GM12864 (cell line): ENCODE results near the gene MFRP.

Experiments used
- DNase-seq: peaks from one replicate; pipeline ENCODE4 v3.0.0-alpha.2; 2011; ENCODE audit warnings: low read depth
- H3K4me3 ChIP-seq: 2 replicates; pipeline ENCODE4 v1.5.1; 2011; ENCODE audit warnings: mild to moderate bottlenecking, low read depth, low read length, control low read depth
- TF ChIP-seq, protein P1 (sequence below): IDR thresholded peaks from 2 replicates; pipeline ENCODE4 v1.5.1; 2011; ENCODE audit warnings: low read depth, mild to moderate bottlenecking, moderate library complexity, low read length, control low read depth, inconsistent platforms; ENCODE audit errors: missing control alignments

Gene MFRP

GRCh38 chr11:119355091-119355843 lies 8.8 kb upstream of the MFRP start:
- TF ChIP-seq, protein P1, sequence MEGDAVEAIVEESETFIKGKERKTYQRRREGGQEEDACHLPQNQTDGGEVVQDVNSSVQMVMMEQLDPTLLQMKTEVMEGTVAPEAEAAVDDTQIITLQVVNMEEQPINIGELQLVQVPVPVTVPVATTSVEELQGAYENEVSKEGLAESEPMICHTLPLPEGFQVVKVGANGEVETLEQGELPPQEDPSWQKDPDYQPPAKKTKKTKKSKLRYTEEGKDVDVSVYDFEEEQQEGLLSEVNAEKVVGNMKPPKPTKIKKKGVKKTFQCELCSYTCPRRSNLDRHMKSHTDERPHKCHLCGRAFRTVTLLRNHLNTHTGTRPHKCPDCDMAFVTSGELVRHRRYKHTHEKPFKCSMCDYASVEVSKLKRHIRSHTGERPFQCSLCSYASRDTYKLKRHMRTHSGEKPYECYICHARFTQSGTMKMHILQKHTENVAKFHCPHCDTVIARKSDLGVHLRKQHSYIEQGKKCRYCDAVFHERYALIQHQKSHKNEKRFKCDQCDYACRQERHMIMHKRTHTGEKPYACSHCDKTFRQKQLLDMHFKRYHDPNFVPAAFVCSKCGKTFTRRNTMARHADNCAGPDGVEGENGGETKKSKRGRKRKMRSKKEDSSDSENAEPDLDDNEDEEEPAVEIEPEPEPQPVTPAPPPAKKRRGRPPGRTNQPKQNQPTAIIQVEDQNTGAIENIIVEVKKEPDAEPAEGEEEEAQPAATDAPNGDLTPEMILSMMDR: no peak
- H3K4me3 ChIP-seq: no peak overlapping the region
- DNase-seq: no peak

DNA sequence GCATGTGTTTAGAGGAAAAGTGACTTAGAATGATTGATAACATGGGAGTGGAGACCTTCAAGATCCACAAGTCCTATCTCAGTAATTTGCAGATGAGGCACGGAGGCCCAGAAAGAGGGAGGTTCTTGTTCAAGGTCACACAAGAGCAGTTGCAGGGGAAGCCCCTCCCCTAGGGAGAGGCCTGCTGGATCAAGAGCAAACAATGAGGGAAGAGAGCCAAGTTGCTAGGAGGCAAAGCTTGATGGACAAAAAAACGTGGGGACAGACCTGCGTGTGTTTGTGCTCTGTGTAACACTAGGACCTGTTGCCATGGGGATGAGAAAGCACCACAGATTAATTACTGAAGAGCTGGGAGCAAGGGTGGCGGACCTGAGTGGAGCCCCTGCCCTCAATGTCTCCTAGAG lies 6.4 kb upstream of the MFRP start:
- TF ChIP-seq, protein P1: no peak
- no peak overlapping the region for H3K4me3 ChIP-seq
- no peak for DNase-seq

- no peak overlapping the region for H3K4me3 ChIP-seq
- DNase-seq: no peak
- TF ChIP-seq, protein P1: no peak
Observed at GRCh38 chr11:119351232-119351631, 4.7 kb upstream of the MFRP start.

- DNase-seq: no peak
- TF ChIP-seq, protein P1: no peak
- H3K4me3 ChIP-seq: no peak overlapping the region
Observed at GRCh38 chr11:119350302-119350701, 3.8 kb upstream of the MFRP start.

DNA sequence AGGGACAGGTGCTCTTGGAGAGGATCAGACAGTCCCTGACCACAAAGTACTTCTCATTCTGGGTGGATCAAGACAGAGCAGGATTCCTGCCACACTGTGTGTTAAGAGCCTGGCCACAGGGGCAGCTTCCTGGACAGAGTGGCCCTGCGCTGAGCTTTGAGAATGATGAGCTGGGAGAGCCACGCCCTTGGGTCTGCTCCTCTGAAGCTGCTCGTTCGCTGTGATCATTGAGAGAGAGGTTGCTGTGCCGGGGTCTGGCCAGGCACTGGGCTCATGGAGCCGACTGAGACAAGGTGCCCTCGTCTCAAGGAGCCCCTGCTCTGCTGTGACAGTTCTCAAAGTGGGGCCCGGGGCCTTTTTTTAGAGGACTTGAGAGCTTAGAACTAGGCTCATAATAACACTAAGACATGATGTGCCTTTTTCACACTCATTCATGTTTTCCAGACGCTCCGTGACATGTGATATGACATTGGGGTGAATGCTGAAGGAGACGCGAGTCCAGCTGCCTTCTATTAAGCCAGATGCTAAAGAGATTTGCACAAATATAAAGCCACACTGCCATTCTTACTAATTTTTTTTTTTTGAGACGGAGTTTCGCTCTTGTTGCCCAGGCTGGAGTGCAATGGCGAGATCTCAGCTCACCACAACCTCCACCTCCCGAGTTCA lies 1.6 kb upstream of the MFRP start:
- H3K4me3 ChIP-seq: no peak overlapping the region
- TF ChIP-seq, protein P1: no peak
- no peak for DNase-seq

DNA sequence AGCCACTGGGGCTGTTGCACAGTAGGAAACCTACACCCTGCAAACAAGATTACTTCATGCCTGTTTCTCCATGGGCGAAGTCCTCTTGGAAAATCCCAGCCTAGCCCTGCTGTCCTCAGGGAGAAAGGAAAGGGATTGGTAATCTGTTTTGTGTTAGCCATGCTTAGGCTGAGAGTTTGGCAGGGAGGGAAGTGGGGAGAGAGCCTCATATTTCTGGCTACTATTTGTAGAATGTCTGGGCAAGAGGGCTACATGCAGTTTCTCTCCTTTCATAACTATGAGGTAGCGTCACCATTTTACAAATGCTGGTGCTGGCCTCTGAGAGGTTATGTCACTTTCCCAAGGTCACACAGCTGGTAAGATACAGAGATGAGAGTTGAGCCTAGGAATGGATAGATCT lies 737 bp upstream of the MFRP start:
- no peak overlapping the region for H3K4me3 ChIP-seq
- TF ChIP-seq, protein P1: no peak
- no peak for DNase-seq
